Measurements from ENCODE around the gene CARS1. TPM values are rescaled to one million over a fixed set of nuclear protein-coding genes. Genes with fewer than 3 reads are reported as not detected.

CARS1 gene
- total and polyA plus RNA-seq, 9 of the 15 experiments (the other 6 are each of a cell fraction or from before 2014, with no cell fraction given), result 14.4 to 106 (median 73.6) TPM

DNA sequence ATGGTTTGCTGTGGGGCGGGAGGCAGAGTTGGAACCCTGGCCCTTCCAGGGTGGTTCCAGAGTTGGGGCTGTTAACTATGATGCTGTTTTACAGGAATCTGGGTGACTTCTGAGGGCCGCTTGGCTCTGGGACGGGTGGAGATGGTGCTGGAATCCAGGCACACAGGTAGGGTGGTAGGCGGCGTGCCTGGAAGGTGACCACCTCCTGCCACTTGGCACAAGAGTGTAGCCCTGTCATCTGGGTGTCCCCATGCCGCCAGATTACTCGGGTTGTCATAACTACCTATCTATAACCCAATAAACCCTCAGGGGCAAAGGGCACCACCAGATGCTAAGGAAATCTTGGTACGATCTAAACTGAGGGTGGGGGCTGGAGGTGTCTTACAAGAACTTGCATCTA is 1.3 kb downstream of the CARS1 start (continued):
- TF ChIP-seq, protein P1, sequence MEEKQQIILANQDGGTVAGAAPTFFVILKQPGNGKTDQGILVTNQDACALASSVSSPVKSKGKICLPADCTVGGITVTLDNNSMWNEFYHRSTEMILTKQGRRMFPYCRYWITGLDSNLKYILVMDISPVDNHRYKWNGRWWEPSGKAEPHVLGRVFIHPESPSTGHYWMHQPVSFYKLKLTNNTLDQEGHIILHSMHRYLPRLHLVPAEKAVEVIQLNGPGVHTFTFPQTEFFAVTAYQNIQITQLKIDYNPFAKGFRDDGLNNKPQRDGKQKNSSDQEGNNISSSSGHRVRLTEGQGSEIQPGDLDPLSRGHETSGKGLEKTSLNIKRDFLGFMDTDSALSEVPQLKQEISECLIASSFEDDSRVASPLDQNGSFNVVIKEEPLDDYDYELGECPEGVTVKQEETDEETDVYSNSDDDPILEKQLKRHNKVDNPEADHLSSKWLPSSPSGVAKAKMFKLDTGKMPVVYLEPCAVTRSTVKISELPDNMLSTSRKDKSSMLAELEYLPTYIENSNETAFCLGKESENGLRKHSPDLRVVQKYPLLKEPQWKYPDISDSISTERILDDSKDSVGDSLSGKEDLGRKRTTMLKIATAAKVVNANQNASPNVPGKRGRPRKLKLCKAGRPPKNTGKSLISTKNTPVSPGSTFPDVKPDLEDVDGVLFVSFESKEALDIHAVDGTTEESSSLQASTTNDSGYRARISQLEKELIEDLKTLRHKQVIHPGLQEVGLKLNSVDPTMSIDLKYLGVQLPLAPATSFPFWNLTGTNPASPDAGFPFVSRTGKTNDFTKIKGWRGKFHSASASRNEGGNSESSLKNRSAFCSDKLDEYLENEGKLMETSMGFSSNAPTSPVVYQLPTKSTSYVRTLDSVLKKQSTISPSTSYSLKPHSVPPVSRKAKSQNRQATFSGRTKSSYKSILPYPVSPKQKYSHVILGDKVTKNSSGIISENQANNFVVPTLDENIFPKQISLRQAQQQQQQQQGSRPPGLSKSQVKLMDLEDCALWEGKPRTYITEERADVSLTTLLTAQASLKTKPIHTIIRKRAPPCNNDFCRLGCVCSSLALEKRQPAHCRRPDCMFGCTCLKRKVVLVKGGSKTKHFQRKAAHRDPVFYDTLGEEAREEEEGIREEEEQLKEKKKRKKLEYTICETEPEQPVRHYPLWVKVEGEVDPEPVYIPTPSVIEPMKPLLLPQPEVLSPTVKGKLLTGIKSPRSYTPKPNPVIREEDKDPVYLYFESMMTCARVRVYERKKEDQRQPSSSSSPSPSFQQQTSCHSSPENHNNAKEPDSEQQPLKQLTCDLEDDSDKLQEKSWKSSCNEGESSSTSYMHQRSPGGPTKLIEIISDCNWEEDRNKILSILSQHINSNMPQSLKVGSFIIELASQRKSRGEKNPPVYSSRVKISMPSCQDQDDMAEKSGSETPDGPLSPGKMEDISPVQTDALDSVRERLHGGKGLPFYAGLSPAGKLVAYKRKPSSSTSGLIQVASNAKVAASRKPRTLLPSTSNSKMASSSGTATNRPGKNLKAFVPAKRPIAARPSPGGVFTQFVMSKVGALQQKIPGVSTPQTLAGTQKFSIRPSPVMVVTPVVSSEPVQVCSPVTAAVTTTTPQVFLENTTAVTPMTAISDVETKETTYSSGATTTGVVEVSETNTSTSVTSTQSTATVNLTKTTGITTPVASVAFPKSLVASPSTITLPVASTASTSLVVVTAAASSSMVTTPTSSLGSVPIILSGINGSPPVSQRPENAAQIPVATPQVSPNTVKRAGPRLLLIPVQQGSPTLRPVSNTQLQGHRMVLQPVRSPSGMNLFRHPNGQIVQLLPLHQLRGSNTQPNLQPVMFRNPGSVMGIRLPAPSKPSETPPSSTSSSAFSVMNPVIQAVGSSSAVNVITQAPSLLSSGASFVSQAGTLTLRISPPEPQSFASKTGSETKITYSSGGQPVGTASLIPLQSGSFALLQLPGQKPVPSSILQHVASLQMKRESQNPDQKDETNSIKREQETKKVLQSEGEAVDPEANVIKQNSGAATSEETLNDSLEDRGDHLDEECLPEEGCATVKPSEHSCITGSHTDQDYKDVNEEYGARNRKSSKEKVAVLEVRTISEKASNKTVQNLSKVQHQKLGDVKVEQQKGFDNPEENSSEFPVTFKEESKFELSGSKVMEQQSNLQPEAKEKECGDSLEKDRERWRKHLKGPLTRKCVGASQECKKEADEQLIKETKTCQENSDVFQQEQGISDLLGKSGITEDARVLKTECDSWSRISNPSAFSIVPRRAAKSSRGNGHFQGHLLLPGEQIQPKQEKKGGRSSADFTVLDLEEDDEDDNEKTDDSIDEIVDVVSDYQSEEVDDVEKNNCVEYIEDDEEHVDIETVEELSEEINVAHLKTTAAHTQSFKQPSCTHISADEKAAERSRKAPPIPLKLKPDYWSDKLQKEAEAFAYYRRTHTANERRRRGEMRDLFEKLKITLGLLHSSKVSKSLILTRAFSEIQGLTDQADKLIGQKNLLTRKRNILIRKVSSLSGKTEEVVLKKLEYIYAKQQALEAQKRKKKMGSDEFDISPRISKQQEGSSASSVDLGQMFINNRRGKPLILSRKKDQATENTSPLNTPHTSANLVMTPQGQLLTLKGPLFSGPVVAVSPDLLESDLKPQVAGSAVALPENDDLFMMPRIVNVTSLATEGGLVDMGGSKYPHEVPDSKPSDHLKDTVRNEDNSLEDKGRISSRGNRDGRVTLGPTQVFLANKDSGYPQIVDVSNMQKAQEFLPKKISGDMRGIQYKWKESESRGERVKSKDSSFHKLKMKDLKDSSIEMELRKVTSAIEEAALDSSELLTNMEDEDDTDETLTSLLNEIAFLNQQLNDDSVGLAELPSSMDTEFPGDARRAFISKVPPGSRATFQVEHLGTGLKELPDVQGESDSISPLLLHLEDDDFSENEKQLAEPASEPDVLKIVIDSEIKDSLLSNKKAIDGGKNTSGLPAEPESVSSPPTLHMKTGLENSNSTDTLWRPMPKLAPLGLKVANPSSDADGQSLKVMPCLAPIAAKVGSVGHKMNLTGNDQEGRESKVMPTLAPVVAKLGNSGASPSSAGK (IDR thresholded peaks at IDR 0.05), result no peak
- TF ChIP-seq RBM22 (IDR thresholded peaks at IDR 0.05; ENCODE audit: low read depth, low read length, poor library complexity, severe bottlenecking) (no peak), RBBP5 (IDR thresholded peaks at IDR 0.05; ENCODE audit: borderline replicate concordance, insufficient read depth, low read length, poor library complexity, severe bottlenecking) (no peak), NFIX (CRISPR knock-in tag; IDR thresholded peaks at IDR 0.05; ENCODE audit: low read depth) (no peak), NFYB (IDR thresholded peaks at IDR 0.05; ENCODE audit: extremely low read depth, insufficient read length) (no peak), ESRRB (CRISPR knock-in tag; IDR thresholded peaks at IDR 0.05; ENCODE audit: borderline replicate concordance) (no peak)
- TF ChIP-seq, protein P2, sequence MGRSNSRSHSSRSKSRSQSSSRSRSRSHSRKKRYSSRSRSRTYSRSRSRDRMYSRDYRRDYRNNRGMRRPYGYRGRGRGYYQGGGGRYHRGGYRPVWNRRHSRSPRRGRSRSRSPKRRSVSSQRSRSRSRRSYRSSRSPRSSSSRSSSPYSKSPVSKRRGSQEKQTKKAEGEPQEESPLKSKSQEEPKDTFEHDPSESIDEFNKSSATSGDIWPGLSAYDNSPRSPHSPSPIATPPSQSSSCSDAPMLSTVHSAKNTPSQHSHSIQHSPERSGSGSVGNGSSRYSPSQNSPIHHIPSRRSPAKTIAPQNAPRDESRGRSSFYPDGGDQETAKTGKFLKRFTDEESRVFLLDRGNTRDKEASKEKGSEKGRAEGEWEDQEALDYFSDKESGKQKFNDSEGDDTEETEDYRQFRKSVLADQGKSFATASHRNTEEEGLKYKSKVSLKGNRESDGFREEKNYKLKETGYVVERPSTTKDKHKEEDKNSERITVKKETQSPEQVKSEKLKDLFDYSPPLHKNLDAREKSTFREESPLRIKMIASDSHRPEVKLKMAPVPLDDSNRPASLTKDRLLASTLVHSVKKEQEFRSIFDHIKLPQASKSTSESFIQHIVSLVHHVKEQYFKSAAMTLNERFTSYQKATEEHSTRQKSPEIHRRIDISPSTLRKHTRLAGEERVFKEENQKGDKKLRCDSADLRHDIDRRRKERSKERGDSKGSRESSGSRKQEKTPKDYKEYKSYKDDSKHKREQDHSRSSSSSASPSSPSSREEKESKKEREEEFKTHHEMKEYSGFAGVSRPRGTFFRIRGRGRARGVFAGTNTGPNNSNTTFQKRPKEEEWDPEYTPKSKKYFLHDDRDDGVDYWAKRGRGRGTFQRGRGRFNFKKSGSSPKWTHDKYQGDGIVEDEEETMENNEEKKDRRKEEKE (IDR thresholded peaks at IDR 0.05; ENCODE audit: borderline replicate concordance in 1 of 2, control insufficient read depth in 1 of 2, low read depth in 2 of 2, low read length in 1 of 2), result no peak
- TF ChIP-seq, protein P3, sequence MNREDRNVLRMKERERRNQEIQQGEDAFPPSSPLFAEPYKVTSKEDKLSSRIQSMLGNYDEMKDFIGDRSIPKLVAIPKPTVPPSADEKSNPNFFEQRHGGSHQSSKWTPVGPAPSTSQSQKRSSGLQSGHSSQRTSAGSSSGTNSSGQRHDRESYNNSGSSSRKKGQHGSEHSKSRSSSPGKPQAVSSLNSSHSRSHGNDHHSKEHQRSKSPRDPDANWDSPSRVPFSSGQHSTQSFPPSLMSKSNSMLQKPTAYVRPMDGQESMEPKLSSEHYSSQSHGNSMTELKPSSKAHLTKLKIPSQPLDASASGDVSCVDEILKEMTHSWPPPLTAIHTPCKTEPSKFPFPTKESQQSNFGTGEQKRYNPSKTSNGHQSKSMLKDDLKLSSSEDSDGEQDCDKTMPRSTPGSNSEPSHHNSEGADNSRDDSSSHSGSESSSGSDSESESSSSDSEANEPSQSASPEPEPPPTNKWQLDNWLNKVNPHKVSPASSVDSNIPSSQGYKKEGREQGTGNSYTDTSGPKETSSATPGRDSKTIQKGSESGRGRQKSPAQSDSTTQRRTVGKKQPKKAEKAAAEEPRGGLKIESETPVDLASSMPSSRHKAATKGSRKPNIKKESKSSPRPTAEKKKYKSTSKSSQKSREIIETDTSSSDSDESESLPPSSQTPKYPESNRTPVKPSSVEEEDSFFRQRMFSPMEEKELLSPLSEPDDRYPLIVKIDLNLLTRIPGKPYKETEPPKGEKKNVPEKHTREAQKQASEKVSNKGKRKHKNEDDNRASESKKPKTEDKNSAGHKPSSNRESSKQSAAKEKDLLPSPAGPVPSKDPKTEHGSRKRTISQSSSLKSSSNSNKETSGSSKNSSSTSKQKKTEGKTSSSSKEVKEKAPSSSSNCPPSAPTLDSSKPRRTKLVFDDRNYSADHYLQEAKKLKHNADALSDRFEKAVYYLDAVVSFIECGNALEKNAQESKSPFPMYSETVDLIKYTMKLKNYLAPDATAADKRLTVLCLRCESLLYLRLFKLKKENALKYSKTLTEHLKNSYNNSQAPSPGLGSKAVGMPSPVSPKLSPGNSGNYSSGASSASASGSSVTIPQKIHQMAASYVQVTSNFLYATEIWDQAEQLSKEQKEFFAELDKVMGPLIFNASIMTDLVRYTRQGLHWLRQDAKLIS (CRISPR knock-in tag; IDR thresholded peaks at IDR 0.05), result no peak
